A549 (cell line): ENCODE results near the gene PCED1B. TPM values are rescaled to one million over a fixed set of nuclear protein-coding genes. Genes with fewer than 3 reads are reported as not detected.

Experiments
- ATAC-seq, 2 experiments: fragments of 200-7000 bp in 1 of 2; fragments of >200 bp in 1 of 2; cut with Nextera tagmentation in 1 of 2; cut with Tn5 transposase in 1 of 2; 3 replicates each; pipeline versions ENCODE4 v1.8.0 to v1.9.1; 2018 to 2020; ENCODE audit warnings: mild to moderate bottlenecking in 1 of 2, moderate library complexity in 1 of 2
- CTCF ChIA-PET: fragments of 300-600 bp; sonication (Branson Sonifier 250); formaldehyde crosslinking; extraction: SDS; loops from one replicate; lab custom pipeline; 2021; ENCODE audit warnings: antibody characterized with exemption, inconsistent platforms; lab: Yijun Ruan, JAX
- POLR2A ChIA-PET: fragments of 350-600 bp; formaldehyde crosslinking; extraction: SDS; loops from one replicate; lab custom pipeline; 2021; ENCODE audit warnings: antibody characterized with exemption, inconsistent platforms; lab: Yijun Ruan, JAX
- DNase-seq, 2 experiments: peaks; one replicate each; pipeline versions ENCODE4 v3.0.0 to v3.0.0-alpha.2; 2011 to 2016; ENCODE audit warnings: low read depth in 1 of 2, low spot score in 1 of 2
- FAIRE-seq: peaks from 2 replicates; lab custom pipeline; 2011; peaks lifted over from hg19 to GRCh38; lab: Jason Lieb, UNC
- H3K27ac ChIP-seq, 2 experiments: fragments of >200 bp; sonication (Bioruptor Twin); formaldehyde crosslinking; 3 replicates each; pipeline ENCODE4 v1.5.1; 2016 to 2017
- H3K4me1 ChIP-seq: fragments of >200 bp; sonication (Bioruptor Twin); formaldehyde crosslinking; 3 replicates; pipeline ENCODE4 v1.6.1; 2016
- H3K4me2 ChIP-seq: fragments of >200 bp; sonication (Bioruptor Twin); formaldehyde crosslinking; 3 replicates; pipeline ENCODE4 v1.6.1; 2016
- H3K4me3 ChIP-seq: fragments of >200 bp; sonication (Bioruptor Twin); formaldehyde crosslinking; 3 replicates; pipeline ENCODE4 v1.5.1; 2016
- H3K9me3 ChIP-seq: fragments of >200 bp; sonication (Bioruptor Twin); formaldehyde crosslinking; 3 replicates; pipeline ENCODE4 v1.6.1; 2016
- BHLHE40 ChIP-seq: IDR thresholded peaks from 2 replicates; pipeline ENCODE4 v1.6.1; 2012; ENCODE audit warnings: low read depth, low read length, inconsistent platforms
- CEBPB ChIP-seq, 2 experiments: fragments of >200 bp in 1 of 2; sonication (Bioruptor Twin) in 1 of 2; formaldehyde crosslinking in 1 of 2; IDR thresholded peaks; 2 replicates each; pipeline ENCODE4 v1.6.1; 2012 to 2016
- CHD2 ChIP-seq: fragments of 150-350 bp; IDR thresholded peaks from 2 replicates; pipeline ENCODE4 v1.6.1; 2014; ENCODE audit warnings: low read length; ENCODE audit not compliant: partially characterized antibody
- EHMT2 ChIP-seq: fragments of 200-600 bp; sonication (generic); IDR thresholded peaks from 2 replicates; pipeline ENCODE4 v1.6.1; 2016; ENCODE audit warnings: antibody characterized with exemption, low read depth, mild to moderate bottlenecking, moderate library complexity
- FOSB ChIP-seq: fragments of 250-450 bp; sonication (Bioruptor Pico); IDR thresholded peaks from 2 replicates; pipeline ENCODE4 v1.5.0; 2020; ENCODE audit warnings: mild to moderate bottlenecking, moderate library complexity
- FOSL2 ChIP-seq, 2 experiments: fragments of 450-650 bp in 1 of 2; fragments of >200 bp in 1 of 2; sonication (Bioruptor Twin) in 1 of 2; formaldehyde crosslinking; IDR thresholded peaks; 2 replicates each; pipeline versions ENCODE4 v1.5.0 to v1.6.1; 2016 to 2020; ENCODE audit warnings: mild to moderate bottlenecking in 1 of 2, moderate library complexity in 1 of 2
- HOXB13 ChIP-seq: fragments of 250-450 bp; sonication (Bioruptor Pico); IDR thresholded peaks from 2 replicates; pipeline ENCODE4 v1.5.0; 2020; ENCODE audit warnings: low read depth, mild to moderate bottlenecking, moderate library complexity
- KDM1A ChIP-seq: fragments of 200-600 bp; sonication (generic); IDR thresholded peaks from 2 replicates; pipeline ENCODE4 v1.6.1; 2016; ENCODE audit warnings: low read depth, mild to moderate bottlenecking
- KDM5A ChIP-seq: fragments of 200-600 bp; sonication (generic); IDR thresholded peaks from 2 replicates; pipeline ENCODE4 v1.6.1; 2016; ENCODE audit warnings: antibody characterized with exemption, mild to moderate bottlenecking
- MAZ ChIP-seq: fragments of 150-350 bp; IDR thresholded peaks from 2 replicates; pipeline ENCODE4 v1.6.1; 2014; ENCODE audit warnings: antibody characterized with exemption, low read depth, low read length, borderline replicate concordance
- PHF8 ChIP-seq: fragments of 200-600 bp; sonication (generic); IDR thresholded peaks from 2 replicates; pipeline ENCODE4 v1.6.1; 2016; ENCODE audit warnings: low read depth, mild to moderate bottlenecking, antibody characterized with exemption, moderate library complexity, borderline replicate concordance
- POLR2AphosphoS2 ChIP-seq: conservative IDR thresholded peaks from 2 replicates; pipeline ENCODE4 v1.6.1; 2012; ENCODE audit warnings: low read length, improper control_type of control experiment, inconsistent platforms
- RAD21 ChIP-seq, 2 experiments: fragments of >200 bp in 1 of 2; sonication (Bioruptor Twin) in 1 of 2; formaldehyde crosslinking in 1 of 2; IDR thresholded peaks in 1 of 2; conservative IDR thresholded peaks in 1 of 2; 2 replicates in 1 of 2; 3 replicates in 1 of 2; pipeline ENCODE4 v1.6.1; 2012 to 2018; ENCODE audit warnings: inconsistent platforms in 1 of 2
- RCOR1 ChIP-seq: fragments of 150-350 bp; IDR thresholded peaks from 2 replicates; pipeline ENCODE4 v1.6.1; 2014; ENCODE audit warnings: antibody characterized with exemption, low read length, low read depth
- RFX5 ChIP-seq: fragments of 450-650 bp; IDR thresholded peaks from 2 replicates; pipeline ENCODE4 v1.7.1; 2014; ENCODE audit warnings: antibody characterized with exemption, mild to moderate bottlenecking, moderate library complexity
- SREBF2 ChIP-seq: fragments of 450-650 bp; IDR thresholded peaks from 2 replicates; pipeline ENCODE4 v1.6.1; 2014; ENCODE audit warnings: mild to moderate bottlenecking, moderate library complexity
- TFCP2L1 ChIP-seq: fragments of 250-450 bp; sonication (Bioruptor Pico); IDR thresholded peaks from 2 replicates; pipeline ENCODE4 v1.5.0; 2021; ENCODE audit warnings: mild to moderate bottlenecking
- ZC3H11A ChIP-seq: fragments of 450-650 bp; IDR thresholded peaks from 2 replicates; pipeline ENCODE4 v1.6.1; 2014; ENCODE audit warnings: antibody characterized with exemption, mild to moderate bottlenecking
- ZNF302 ChIP-seq: fragments of 250-450 bp; sonication (Bioruptor Pico); IDR thresholded peaks from 2 replicates; pipeline ENCODE4 v1.9.0; 2021; ENCODE audit warnings: inconsistent platforms, mild to moderate bottlenecking, moderate library complexity
- ZSCAN20 ChIP-seq: fragments of 250-450 bp; sonication (Bioruptor Pico); IDR thresholded peaks from 2 replicates; pipeline ENCODE4 v1.8.0; 2022; ENCODE audit warnings: mild to moderate bottlenecking, moderate library complexity
- WGBS: methylation state at CpG from one replicate; pipeline ENCODE4 v1.1.6; 2017; ENCODE audit errors: missing lambda C conversion rate; 5-methylcytosine and 5-hydroxymethylcytosine counted together
- polyA plus RNA-seq, 4 experiments: library from polyadenylated mRNA; depleted of rRNA in 3 of 4; stranded (reverse); fragments of >200 nt; fragmentation: RNase III in 1 of 4; extraction: RNeasy Plus Mini Kit Qiagen cat#74134 plus additional on column Dnase treatment in 1 of 4; gene quantifications; 2 replicates in 3 of 4; 3 replicates in 1 of 4; pipeline ENCODE4 v1.2.3, GENCODE V29; 2011 to 2017
- TF ChIP-seq, protein P1 (sequence below): IDR thresholded peaks from 2 replicates; pipeline ENCODE4 v1.6.1; 2012
- TF ChIP-seq, protein P2 (sequence below): fragments of 200-600 bp; sonication (generic); IDR thresholded peaks from 2 replicates; pipeline ENCODE4 v1.6.1; 2016; ENCODE audit warnings: antibody characterized with exemption, mild to moderate bottlenecking, moderate library complexity
- TF ChIP-seq, protein P3 (sequence below): fragments of 450-650 bp; IDR thresholded peaks from 2 replicates; pipeline ENCODE4 v1.6.1; 2014; ENCODE audit warnings: antibody characterized with exemption
- TF ChIP-seq, protein P4 (sequence below): fragments of 250-450 bp; sonication (Bioruptor Pico); IDR thresholded peaks from 2 replicates; pipeline ENCODE4 v1.5.0; 2020; ENCODE audit warnings: low read depth, mild to moderate bottlenecking, moderate library complexity
- TF ChIP-seq, protein P5 (sequence below): fragments of >200 bp; sonication (Bioruptor Twin); formaldehyde crosslinking; IDR thresholded peaks from 2 replicates; pipeline ENCODE4 v1.6.1; 2016
- TF ChIP-seq, protein P6 (sequence below): fragments of >200 bp; sonication (Bioruptor Twin); formaldehyde crosslinking; IDR thresholded peaks from 3 replicates; pipeline ENCODE4 v1.5.1; 2016

The PCED1B gene
- polyA plus RNA-seq, 2 of the 4 experiments (the other 2 are of a cell fraction): 74.6 to 108 TPM

DNA sequence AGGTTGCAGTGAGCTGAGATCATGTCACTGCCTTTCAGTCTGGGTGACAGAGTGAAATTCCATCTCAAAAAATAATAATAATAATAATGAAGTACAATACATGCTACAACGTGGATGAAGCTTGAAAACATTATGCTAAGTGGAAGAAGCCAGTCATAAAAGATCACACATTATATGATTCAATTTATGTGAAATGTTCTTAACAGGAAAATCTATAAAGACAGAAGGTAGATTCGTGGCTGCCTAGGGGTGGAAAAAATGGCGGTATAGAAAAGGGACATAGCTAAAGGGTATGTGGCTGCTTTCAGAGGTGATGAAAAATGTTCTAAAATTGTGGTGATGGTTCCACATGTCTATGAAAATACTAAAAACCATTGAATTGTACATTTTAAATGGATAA lies 41.3 kb downstream of the PCED1B start:
- FAIRE-seq: no peak

DNA sequence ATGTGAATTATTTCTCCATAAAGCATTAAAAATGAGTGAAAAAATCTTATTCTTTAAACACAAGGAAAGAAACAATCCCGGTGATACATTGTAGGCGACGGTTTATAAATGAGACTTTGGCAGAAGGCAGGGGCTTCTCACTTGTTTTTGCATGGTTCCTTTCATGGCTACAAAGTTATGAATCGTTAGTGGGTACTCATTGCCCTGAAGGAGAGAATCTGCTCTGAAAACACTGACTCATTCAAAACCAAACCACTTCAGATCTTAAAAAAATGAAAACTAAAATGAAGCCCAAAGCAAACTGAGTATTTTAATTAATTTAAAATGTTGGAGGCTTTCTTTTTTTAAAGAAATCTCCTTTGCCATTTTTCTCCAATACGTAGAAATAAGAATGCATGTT lies 41.7 kb downstream of the PCED1B start:
- H3K27ac ChIP-seq: peak overlapping the region; percentile 44 to 52
- POLR2A ChIA-PET: no interaction called here
- peaks cover 37% of the 10 kb centered on the region for H3K4me1 ChIP-seq
- H3K4me2 ChIP-seq: peak overlapping the region; percentile 37
- no peak overlapping the region for H3K4me3 ChIP-seq
- TF ChIP-seq ZC3H11A: no peak
- no peak for TF ChIP-seq FOSL2 (IDR thresholded peaks at IDR 0.05)
- peak; percentile 28; the same call in 1 of the 2 replicates for TF ChIP-seq FOSL2 (CRISPR knock-in tag; IDR thresholded peaks at IDR 0.05)
- TF ChIP-seq, protein P1, sequence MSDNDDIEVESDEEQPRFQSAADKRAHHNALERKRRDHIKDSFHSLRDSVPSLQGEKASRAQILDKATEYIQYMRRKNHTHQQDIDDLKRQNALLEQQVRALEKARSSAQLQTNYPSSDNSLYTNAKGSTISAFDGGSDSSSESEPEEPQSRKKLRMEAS: no peak
- TF ChIP-seq CEBPB (IDR thresholded peaks at IDR 0.05): no peak
- no peak for TF ChIP-seq HOXB13 (CRISPR knock-in tag)
- TF ChIP-seq, all 56 proteins: peak for 1
- 63% methylated on average over 5 of the region's 5 CpGs for WGBS
- peak in 1 of 2 experiments; percentile 53; a peak in 1 of 6 replicates for ATAC-seq
- DNase-seq: no peak
- no peak for FAIRE-seq
- H3K9me3 ChIP-seq: peaks cover 6% of the 10 kb centered on the region; the same call in 1 of the 3 replicates
- CTCF ChIA-PET: interaction anchor here (1.1 to 1.2 kb wide), 3 partner anchors 12 to 565 kb away, joined by 3 to 4 read pairs (median 3); no protein-coding TSS in a partner anchor

More for the DNA sequence above, 41.3 kb downstream of the PCED1B start:
- peak overlapping the region; percentile 37 for H3K4me2 ChIP-seq
- TF ChIP-seq CHD2 (no peak), EHMT2 (no peak), KDM5A (no peak), RCOR1 (no peak), TFCP2L1 (CRISPR knock-in tag) (no peak), ZNF302 (CRISPR knock-in tag) (no peak), FOSB (CRISPR knock-in tag) (no peak), RAD21 (conservative IDR thresholded peaks at IDR 0.05 in 1 of 2, IDR thresholded peaks at IDR 0.05 in 1 of 2) (no peak), POLR2AphosphoS2 (no peak)
- TF ChIP-seq, protein P2, sequence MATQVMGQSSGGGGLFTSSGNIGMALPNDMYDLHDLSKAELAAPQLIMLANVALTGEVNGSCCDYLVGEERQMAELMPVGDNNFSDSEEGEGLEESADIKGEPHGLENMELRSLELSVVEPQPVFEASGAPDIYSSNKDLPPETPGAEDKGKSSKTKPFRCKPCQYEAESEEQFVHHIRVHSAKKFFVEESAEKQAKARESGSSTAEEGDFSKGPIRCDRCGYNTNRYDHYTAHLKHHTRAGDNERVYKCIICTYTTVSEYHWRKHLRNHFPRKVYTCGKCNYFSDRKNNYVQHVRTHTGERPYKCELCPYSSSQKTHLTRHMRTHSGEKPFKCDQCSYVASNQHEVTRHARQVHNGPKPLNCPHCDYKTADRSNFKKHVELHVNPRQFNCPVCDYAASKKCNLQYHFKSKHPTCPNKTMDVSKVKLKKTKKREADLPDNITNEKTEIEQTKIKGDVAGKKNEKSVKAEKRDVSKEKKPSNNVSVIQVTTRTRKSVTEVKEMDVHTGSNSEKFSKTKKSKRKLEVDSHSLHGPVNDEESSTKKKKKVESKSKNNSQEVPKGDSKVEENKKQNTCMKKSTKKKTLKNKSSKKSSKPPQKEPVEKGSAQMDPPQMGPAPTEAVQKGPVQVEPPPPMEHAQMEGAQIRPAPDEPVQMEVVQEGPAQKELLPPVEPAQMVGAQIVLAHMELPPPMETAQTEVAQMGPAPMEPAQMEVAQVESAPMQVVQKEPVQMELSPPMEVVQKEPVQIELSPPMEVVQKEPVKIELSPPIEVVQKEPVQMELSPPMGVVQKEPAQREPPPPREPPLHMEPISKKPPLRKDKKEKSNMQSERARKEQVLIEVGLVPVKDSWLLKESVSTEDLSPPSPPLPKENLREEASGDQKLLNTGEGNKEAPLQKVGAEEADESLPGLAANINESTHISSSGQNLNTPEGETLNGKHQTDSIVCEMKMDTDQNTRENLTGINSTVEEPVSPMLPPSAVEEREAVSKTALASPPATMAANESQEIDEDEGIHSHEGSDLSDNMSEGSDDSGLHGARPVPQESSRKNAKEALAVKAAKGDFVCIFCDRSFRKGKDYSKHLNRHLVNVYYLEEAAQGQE: no peak
- TF ChIP-seq, protein P3, sequence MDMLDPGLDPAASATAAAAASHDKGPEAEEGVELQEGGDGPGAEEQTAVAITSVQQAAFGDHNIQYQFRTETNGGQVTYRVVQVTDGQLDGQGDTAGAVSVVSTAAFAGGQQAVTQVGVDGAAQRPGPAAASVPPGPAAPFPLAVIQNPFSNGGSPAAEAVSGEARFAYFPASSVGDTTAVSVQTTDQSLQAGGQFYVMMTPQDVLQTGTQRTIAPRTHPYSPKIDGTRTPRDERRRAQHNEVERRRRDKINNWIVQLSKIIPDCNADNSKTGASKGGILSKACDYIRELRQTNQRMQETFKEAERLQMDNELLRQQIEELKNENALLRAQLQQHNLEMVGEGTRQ: no peak
- peaks cover 6% of the 10 kb centered on the region; the same call in 1 of the 3 replicates for H3K9me3 ChIP-seq
- ATAC-seq: no peak
- ChIA-PET POLR2A (no interaction called here), CTCF (interaction anchor here (1.1 to 1.2 kb wide), 3 partner anchors 12 to 566 kb away, joined by 3 to 4 read pairs (median 3); no protein-coding TSS in a partner anchor)
- peaks cover 40% of the 10 kb centered on the region for H3K4me1 ChIP-seq
- WGBS: 86% methylated on average over 3 of the region's 3 CpGs
- no peak for DNase-seq
- no peak overlapping the region for H3K4me3 ChIP-seq
- H3K27ac ChIP-seq: peak overlapping the region; percentile 44 to 52

DNA sequence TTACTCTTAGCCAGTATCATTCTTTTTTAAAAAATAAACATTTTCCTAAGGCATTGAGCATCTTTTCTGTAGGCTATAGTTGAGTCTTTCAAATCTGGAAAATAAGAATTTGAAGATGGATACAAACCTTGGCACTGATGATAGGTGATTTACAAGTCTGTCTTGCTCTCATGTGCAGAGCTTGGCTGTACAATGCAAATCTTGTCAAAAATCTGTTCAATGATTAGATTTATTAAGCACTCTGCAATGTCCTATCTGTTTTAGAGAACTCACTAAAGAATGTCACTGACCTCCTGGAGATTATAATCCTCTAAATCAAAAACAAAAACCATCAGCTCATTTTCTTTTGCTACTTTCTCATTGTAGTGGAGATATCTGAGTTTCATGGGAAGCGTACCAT lies 43.2 kb downstream of the PCED1B start:
- ChIA-PET CTCF (no interaction called here), POLR2A (no interaction called here)
- 96% methylated on average over 1 of the region's 1 CpG for WGBS
- FAIRE-seq (no peak), ATAC-seq (no peak), DNase-seq (no peak)
- Histone ChIP-seq H3K4me3 (no peak overlapping the region), H3K4me1 (peaks cover 34% of the 10 kb centered on the region), H3K4me2 (no peak overlapping the region), H3K9me3 (peaks cover 6% of the 10 kb centered on the region; the same call in 1 of the 3 replicates), H3K27ac (0 out of 6 replicates have a peak overlapping the region, but pooled peaks of 1 of the 2 experiments have one; percentile 35)
- TF ChIP-seq BHLHE40: no peak
- no peak for TF ChIP-seq PHF8
- TF ChIP-seq CEBPB (IDR thresholded peaks at IDR 0.05): no peak
- TF ChIP-seq, protein P4, sequence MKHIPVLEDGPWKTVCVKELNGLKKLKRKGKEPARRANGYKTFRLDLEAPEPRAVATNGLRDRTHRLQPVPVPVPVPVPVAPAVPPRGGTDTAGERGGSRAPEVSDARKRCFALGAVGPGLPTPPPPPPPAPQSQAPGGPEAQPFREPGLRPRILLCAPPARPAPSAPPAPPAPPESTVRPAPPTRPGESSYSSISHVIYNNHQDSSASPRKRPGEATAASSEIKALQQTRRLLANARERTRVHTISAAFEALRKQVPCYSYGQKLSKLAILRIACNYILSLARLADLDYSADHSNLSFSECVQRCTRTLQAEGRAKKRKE (CRISPR knock-in tag): no peak
- TF ChIP-seq ZNF302 (CRISPR knock-in tag): no peak
- TF ChIP-seq RFX5: no peak
- no peak for TF ChIP-seq CHD2
- TF ChIP-seq, protein P5, sequence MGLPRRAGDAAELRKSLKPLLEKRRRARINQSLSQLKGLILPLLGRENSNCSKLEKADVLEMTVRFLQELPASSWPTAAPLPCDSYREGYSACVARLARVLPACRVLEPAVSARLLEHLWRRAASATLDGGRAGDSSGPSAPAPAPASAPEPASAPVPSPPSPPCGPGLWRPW: no peak
- TF ChIP-seq SREBF2: no peak
- no peak for TF ChIP-seq TFCP2L1 (CRISPR knock-in tag)
- no peak for TF ChIP-seq ZSCAN20 (CRISPR knock-in tag)
- TF ChIP-seq, protein P6, sequence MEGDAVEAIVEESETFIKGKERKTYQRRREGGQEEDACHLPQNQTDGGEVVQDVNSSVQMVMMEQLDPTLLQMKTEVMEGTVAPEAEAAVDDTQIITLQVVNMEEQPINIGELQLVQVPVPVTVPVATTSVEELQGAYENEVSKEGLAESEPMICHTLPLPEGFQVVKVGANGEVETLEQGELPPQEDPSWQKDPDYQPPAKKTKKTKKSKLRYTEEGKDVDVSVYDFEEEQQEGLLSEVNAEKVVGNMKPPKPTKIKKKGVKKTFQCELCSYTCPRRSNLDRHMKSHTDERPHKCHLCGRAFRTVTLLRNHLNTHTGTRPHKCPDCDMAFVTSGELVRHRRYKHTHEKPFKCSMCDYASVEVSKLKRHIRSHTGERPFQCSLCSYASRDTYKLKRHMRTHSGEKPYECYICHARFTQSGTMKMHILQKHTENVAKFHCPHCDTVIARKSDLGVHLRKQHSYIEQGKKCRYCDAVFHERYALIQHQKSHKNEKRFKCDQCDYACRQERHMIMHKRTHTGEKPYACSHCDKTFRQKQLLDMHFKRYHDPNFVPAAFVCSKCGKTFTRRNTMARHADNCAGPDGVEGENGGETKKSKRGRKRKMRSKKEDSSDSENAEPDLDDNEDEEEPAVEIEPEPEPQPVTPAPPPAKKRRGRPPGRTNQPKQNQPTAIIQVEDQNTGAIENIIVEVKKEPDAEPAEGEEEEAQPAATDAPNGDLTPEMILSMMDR: no peak
- no peak for TF ChIP-seq KDM1A
- no peak for TF ChIP-seq HOXB13 (CRISPR knock-in tag)
- no peak for TF ChIP-seq MAZ
